ENCODE measurements around the gene ASB15. TPM values are rescaled to one million over a fixed set of nuclear protein-coding genes. Genes with fewer than 3 reads are reported as not detected.

Gene ASB15
- polyA plus RNA-seq, 1 experiment = not detected

DNA sequence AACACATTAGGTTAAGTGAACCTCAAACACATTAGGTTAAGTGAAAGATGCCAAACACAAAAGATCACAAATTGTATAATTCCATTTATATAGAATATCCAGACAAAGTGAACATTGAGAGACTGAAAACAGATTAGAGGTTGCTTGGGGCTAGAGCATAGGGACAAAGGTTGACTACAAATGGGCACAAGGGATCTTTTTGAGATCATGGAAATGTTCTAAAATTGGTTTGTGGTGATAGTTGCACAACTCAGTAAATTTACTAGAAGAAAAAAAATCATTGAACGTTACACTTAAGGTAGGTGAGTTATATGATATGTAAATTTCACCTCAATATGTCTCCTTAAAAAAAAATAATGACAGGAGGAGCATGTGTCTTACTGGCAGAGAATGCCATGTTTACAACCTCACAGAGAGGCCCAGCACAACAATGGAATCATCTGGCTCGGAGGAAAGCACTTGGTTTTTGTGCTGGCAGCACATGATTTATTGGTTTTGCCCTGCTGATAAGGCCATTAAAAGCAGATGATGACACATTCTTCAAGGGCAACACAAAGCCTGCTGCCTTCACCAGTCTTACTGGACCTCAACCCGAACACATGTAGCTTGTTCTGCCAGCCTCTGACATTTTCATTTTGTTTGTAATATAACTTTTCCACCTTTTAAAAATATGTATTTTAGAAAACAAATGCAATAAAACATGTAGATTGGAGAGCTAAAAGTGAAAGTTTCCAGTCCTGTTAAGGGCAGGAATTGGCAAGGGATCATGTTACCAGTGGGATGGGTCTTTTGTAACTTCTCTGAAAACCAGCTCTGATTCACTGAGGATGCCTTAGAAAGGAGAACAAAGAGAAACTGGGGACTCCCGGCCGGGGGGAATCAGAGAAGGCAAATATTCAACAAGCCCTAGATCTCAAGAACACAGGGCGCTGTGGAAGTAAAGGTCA is 42.1 kb downstream of the ASB15 start:
- H3K27me3 ChIP-seq (ENCODE audit: control insufficient read depth, insufficient read depth, low read length) = peaks cover 2% of the 10 kb centered on the region
- POLR2A ChIA-PET = no interaction called here
- TF ChIP-seq, protein P1, sequence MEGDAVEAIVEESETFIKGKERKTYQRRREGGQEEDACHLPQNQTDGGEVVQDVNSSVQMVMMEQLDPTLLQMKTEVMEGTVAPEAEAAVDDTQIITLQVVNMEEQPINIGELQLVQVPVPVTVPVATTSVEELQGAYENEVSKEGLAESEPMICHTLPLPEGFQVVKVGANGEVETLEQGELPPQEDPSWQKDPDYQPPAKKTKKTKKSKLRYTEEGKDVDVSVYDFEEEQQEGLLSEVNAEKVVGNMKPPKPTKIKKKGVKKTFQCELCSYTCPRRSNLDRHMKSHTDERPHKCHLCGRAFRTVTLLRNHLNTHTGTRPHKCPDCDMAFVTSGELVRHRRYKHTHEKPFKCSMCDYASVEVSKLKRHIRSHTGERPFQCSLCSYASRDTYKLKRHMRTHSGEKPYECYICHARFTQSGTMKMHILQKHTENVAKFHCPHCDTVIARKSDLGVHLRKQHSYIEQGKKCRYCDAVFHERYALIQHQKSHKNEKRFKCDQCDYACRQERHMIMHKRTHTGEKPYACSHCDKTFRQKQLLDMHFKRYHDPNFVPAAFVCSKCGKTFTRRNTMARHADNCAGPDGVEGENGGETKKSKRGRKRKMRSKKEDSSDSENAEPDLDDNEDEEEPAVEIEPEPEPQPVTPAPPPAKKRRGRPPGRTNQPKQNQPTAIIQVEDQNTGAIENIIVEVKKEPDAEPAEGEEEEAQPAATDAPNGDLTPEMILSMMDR (IDR thresholded peaks at IDR 0.05; ENCODE audit: low read depth, low read length) = no peak
- peak overlapping the region; percentile 8 for H3K4me3 ChIP-seq (ENCODE audit: low read depth, low read length)
- CTCF ChIA-PET = interaction anchor here (1.0 to 1.9 kb wide), 4 partner anchors 9 to 223 kb away, joined by 3 to 12 read pairs (median 4); partner anchors contain the start of gene WASL
- DNase-seq (ENCODE audit: low read depth, low spot score) = no peak
- H3K27ac ChIP-seq (ENCODE audit: low read depth, low read length) = no peak overlapping the region
- no peaks in the 10 kb centered on the region for H3K9me3 ChIP-seq (ENCODE audit: control insufficient read depth, insufficient read depth, low read length)

DNA sequence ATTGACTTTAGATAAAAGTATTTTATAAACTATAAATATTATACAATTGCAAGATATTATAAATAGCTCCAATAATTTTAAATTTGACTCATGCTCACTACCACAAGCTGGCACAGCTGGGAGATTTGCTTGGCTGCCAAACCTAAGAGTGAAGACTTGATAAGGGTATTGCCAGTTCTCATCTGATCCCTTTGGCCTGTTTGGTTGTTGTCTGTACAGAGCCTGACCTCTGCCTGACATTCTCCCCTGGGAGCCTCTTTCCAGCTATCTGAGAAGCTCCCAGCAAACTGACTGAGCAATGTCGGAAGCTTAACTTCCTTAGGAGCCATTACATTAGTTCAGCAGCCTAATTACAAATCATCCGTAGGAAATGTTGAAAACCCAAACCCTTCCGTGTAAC is 43.9 kb downstream of the ASB15 start:
- Histone ChIP-seq H3K27ac (ENCODE audit: low read depth, low read length) (no peak overlapping the region), H3K9me3 (ENCODE audit: control insufficient read depth, insufficient read depth, low read length) (no peaks in the 10 kb centered on the region), H3K4me3 (ENCODE audit: low read depth, low read length) (no peak overlapping the region), H3K27me3 (ENCODE audit: control insufficient read depth, insufficient read depth, low read length) (peaks cover 2% of the 10 kb centered on the region)
- ChIA-PET CTCF (interaction anchor here (1.1 to 2.1 kb wide), 3 partner anchors 10 to 219 kb away, joined by 3 to 13 read pairs (median 12); no protein-coding TSS in a partner anchor), POLR2A (no interaction called here)
- TF ChIP-seq, protein P1 (IDR thresholded peaks at IDR 0.05; ENCODE audit: low read depth, low read length) = no peak
- no peak for DNase-seq (ENCODE audit: low read depth, low spot score)

- TF ChIP-seq, protein P1 (IDR thresholded peaks at IDR 0.05; ENCODE audit: low read depth, low read length) = no peak
- H3K4me3 ChIP-seq (ENCODE audit: low read depth, low read length) = no peak overlapping the region
- no peaks in the 10 kb centered on the region for H3K9me3 ChIP-seq (ENCODE audit: control insufficient read depth, insufficient read depth, low read length)
- H3K27me3 ChIP-seq (ENCODE audit: control insufficient read depth, insufficient read depth, low read length) = peaks cover 2% of the 10 kb centered on the region
- ChIA-PET POLR2A (interaction anchor here (0.7 kb wide), 1 partner anchor 113 kb away, joined by 4 read pairs; no protein-coding TSS in a partner anchor), CTCF (no interaction called here)
- DNase-seq (ENCODE audit: low read depth, low spot score) = no peak
- H3K27ac ChIP-seq (ENCODE audit: low read depth, low read length) = no peak overlapping the region
Measured at GRCh38 chr7:123647106-123647730, 45.6 kb downstream of the ASB15 start.

DNA sequence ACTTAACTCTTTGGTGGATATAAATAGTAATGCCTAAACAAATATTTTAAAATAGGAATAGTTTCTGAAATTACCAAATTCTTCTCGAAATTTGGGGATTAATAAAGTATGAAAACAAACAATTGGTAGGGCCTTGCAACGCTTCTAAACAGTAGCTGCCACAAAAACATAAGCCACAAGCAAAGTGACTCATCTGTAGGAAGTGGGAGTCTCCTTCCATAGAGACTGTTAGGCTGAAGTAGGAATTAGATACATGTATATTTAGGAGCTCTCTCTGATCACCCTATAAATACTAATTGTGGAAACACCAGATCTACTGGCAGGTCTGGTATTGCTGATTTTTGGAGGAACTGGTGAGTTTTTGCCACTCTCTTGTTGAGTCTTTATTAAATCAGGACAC is 48.3 kb downstream of the ASB15 start:
- Histone ChIP-seq H3K9me3 (ENCODE audit: control insufficient read depth, insufficient read depth, low read length) (no peaks in the 10 kb centered on the region), H3K27ac (ENCODE audit: low read depth, low read length) (no peak overlapping the region), H3K27me3 (ENCODE audit: control insufficient read depth, insufficient read depth, low read length) (peaks cover 2% of the 10 kb centered on the region), H3K4me3 (ENCODE audit: low read depth, low read length) (no peak overlapping the region)
- POLR2A ChIA-PET = no interaction called here
- TF ChIP-seq, protein P1 (IDR thresholded peaks at IDR 0.05; ENCODE audit: low read depth, low read length) = no peak
- DNase-seq (ENCODE audit: low read depth, low spot score) = no peak
- CTCF ChIA-PET = interaction anchor here (1.3 kb wide), 1 partner anchor 156 kb away, joined by 4 read pairs; no protein-coding TSS in a partner anchor
